ENCODE measurements around the gene PKP4. TPM values are rescaled to one million over a fixed set of nuclear protein-coding genes. Genes with fewer than 3 reads are reported as not detected.
"Not testable (repeated sequence)": the region's sequence is repeated elsewhere in the genome, so short reads cannot be mapped to it uniquely, and the experiment has no call there.

Gene PKP4
- total and polyA plus RNA-seq, 2 donors (not counting 1 experiment from before 2014, with no cell fraction given), result 44.5 to 56.3 TPM

- Histone ChIP-seq H3K4me3 (replicated peaks in 1 of 4; ENCODE audit: control extremely low read depth in 1 of 4, insufficient read depth in 1 of 4, low read depth in 3 of 4, low read length in 4 of 4) (no peak overlapping the region), H2AFZ (ENCODE audit: low read length) (no peak overlapping the region), H3K27ac (ENCODE audit: insufficient read depth, low read length) (no peak overlapping the region), H3K9me3 (ENCODE audit: control insufficient read depth, insufficient read depth, low read depth, low read length) (no peaks in the 10 kb centered on the region), H3K4me2 (ENCODE audit: extremely low read depth, insufficient read depth, low read length) (no peak overlapping the region), H3K79me2 (ENCODE audit: control insufficient read depth, insufficient read depth, low read length) (no peaks in the 10 kb centered on the region), H3K9ac (ENCODE audit: insufficient read depth, low read length) (no peak overlapping the region), H4K20me1 (ENCODE audit: control insufficient read depth, extremely low read depth, insufficient read depth, low read length) (no peaks in the 10 kb centered on the region), H3K27me3 (ENCODE audit: control insufficient read depth, insufficient read depth, low read length) (no peaks in the 10 kb centered on the region), H3K4me1 (ENCODE audit: control insufficient read depth, extremely low read depth, insufficient read depth, low read length) (no peaks in the 10 kb centered on the region), H3K36me3 (ENCODE audit: control insufficient read depth, insufficient read depth, low read length) (no peaks in the 10 kb centered on the region)
- no peak for DNase-seq (ENCODE audit: low read depth in 2 of 2)
- TF ChIP-seq EZH2 (IDR thresholded peaks at IDR 0.05; ENCODE audit: low read length, missing control alignments), result no peak
- TF ChIP-seq, protein P1, sequence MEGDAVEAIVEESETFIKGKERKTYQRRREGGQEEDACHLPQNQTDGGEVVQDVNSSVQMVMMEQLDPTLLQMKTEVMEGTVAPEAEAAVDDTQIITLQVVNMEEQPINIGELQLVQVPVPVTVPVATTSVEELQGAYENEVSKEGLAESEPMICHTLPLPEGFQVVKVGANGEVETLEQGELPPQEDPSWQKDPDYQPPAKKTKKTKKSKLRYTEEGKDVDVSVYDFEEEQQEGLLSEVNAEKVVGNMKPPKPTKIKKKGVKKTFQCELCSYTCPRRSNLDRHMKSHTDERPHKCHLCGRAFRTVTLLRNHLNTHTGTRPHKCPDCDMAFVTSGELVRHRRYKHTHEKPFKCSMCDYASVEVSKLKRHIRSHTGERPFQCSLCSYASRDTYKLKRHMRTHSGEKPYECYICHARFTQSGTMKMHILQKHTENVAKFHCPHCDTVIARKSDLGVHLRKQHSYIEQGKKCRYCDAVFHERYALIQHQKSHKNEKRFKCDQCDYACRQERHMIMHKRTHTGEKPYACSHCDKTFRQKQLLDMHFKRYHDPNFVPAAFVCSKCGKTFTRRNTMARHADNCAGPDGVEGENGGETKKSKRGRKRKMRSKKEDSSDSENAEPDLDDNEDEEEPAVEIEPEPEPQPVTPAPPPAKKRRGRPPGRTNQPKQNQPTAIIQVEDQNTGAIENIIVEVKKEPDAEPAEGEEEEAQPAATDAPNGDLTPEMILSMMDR (conservative IDR thresholded peaks at IDR 0.05 in 1 of 2, IDR thresholded peaks at IDR 0.05 in 1 of 2; ENCODE audit: low read depth in 1 of 2, low read length in 2 of 2), result no peak
Measured at GRCh38 chr2:158701101-158701500, 244.3 kb downstream of the PKP4 start.

- DNase-seq (ENCODE audit: low read depth in 2 of 2), result no peak
- Histone ChIP-seq H3K9me3 (ENCODE audit: control insufficient read depth, insufficient read depth, low read depth, low read length) (no peaks in the 10 kb centered on the region), H3K79me2 (ENCODE audit: control insufficient read depth, insufficient read depth, low read length) (no peaks in the 10 kb centered on the region), H4K20me1 (ENCODE audit: control insufficient read depth, extremely low read depth, insufficient read depth, low read length) (no peaks in the 10 kb centered on the region), H3K4me3 (replicated peaks in 1 of 4; ENCODE audit: control extremely low read depth in 1 of 4, insufficient read depth in 1 of 4, low read depth in 3 of 4, low read length in 4 of 4) (no peak overlapping the region), H3K27me3 (ENCODE audit: control insufficient read depth, insufficient read depth, low read length) (no peaks in the 10 kb centered on the region), H2AFZ (ENCODE audit: low read length) (no peak overlapping the region), H3K36me3 (ENCODE audit: control insufficient read depth, insufficient read depth, low read length) (no peaks in the 10 kb centered on the region), H3K4me2 (ENCODE audit: extremely low read depth, insufficient read depth, low read length) (no peak overlapping the region), H3K4me1 (ENCODE audit: control insufficient read depth, extremely low read depth, insufficient read depth, low read length) (no peaks in the 10 kb centered on the region), H3K27ac (ENCODE audit: insufficient read depth, low read length) (no peak overlapping the region), H3K9ac (ENCODE audit: insufficient read depth, low read length) (no peak overlapping the region)
- TF ChIP-seq EZH2 (IDR thresholded peaks at IDR 0.05; ENCODE audit: low read length, missing control alignments), result no peak
- TF ChIP-seq, protein P1 (conservative IDR thresholded peaks at IDR 0.05 in 1 of 2, IDR thresholded peaks at IDR 0.05 in 1 of 2; ENCODE audit: low read depth in 1 of 2, low read length in 2 of 2), result no peak
Measured at GRCh38 chr2:158702740-158703139, 246.0 kb downstream of the PKP4 start.

DNA sequence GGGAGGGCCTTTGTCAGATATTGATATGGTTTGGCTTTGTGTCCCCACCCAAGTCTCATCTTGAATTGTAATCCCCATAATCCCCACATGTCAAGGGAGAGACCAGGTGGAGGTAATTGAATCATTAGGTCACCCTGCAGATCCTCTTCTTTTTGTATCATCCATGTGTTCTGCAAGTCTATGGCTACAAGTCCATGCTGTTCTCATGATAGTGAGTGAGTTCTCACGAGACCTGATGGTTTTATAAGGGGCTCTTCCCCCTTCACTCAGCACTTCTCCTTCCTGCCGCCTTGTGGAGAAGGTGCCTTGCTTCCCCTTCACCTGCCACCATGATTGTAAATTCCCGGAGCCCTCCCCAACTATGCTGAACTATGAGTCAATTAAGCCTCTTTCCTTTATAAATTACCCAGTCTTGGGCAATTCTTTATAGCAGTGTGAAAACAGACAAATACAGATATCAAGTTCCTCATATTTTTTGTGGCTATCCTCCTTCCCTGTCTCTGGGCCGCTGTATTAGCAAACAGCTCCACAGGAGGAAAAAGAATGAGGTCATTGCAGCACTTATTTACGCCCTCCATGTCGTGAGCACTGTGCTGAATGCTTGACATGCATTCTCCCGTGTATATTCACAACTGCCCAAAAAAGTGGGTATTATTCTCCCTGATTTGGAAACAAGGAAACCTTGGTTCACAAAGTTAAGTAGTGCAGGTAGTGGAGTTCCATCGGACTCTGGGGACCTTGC, 248.1 kb downstream of the PKP4 start:
- H3K36me3 ChIP-seq (ENCODE audit: control insufficient read depth, insufficient read depth, low read length); H3K4me3 ChIP-seq (replicated peaks in 1 of 4; ENCODE audit: control extremely low read depth in 1 of 4, insufficient read depth in 1 of 4, low read depth in 3 of 4, low read length in 4 of 4); H3K79me2 ChIP-seq (ENCODE audit: control insufficient read depth, insufficient read depth, low read length); H2AFZ ChIP-seq (ENCODE audit: low read length); H3K27ac ChIP-seq (ENCODE audit: insufficient read depth, low read length); DNase-seq (ENCODE audit: low read depth in 2 of 2); H3K9me3 ChIP-seq (ENCODE audit: control insufficient read depth, insufficient read depth, low read depth, low read length); H3K27me3 ChIP-seq (ENCODE audit: control insufficient read depth, insufficient read depth, low read length); H4K20me1 ChIP-seq (ENCODE audit: control insufficient read depth, extremely low read depth, insufficient read depth, low read length); H3K4me2 ChIP-seq (ENCODE audit: extremely low read depth, insufficient read depth, low read length); H3K4me1 ChIP-seq (ENCODE audit: control insufficient read depth, extremely low read depth, insufficient read depth, low read length); H3K9ac ChIP-seq (ENCODE audit: insufficient read depth, low read length): not testable (repeated sequence)
